Measurements from ENCODE around the gene ITGBL1.

Gene ITGBL1

GRCh38 chr13:101739382-101740178 is 287.1 kb downstream of the ITGBL1 start:
- no peak for DNase-seq (ENCODE audit: low read depth in 2 of 2, low spot score in 1 of 2)

GRCh38 chr13:101746513-101746912 is 294.0 kb downstream of the ITGBL1 start:
- no peak for DNase-seq (ENCODE audit: low read depth in 2 of 2, low spot score in 1 of 2)

GRCh38 chr13:101747039-101747438 is 294.6 kb downstream of the ITGBL1 start:
- no peak for DNase-seq (ENCODE audit: low read depth in 2 of 2, low spot score in 1 of 2)

- DNase-seq (ENCODE audit: low read depth in 2 of 2, low spot score in 1 of 2): no peak
These were observed 297.1 kb downstream of the ITGBL1 start for GRCh38 chr13:101749584-101749983.

- DNase-seq (ENCODE audit: low read depth in 2 of 2, low spot score in 1 of 2): no peak
These were observed 299.0 kb downstream of the ITGBL1 start for GRCh38 chr13:101751488-101751887.

GRCh38 chr13:101752432-101752831 is 300.0 kb downstream of the ITGBL1 start:
- DNase-seq (ENCODE audit: low read depth in 2 of 2, low spot score in 1 of 2): no peak

GRCh38 chr13:101755228-101755887 is 302.9 kb downstream of the ITGBL1 start:
- DNase-seq (ENCODE audit: low read depth in 2 of 2, low spot score in 1 of 2): no peak

GRCh38 chr13:101757446-101758039 is 305.1 kb downstream of the ITGBL1 start:
- no peak for DNase-seq (ENCODE audit: low read depth in 2 of 2, low spot score in 1 of 2)

GRCh38 chr13:101763191-101763590 is 310.7 kb downstream of the ITGBL1 start:
- DNase-seq (ENCODE audit: low read depth in 2 of 2, low spot score in 1 of 2): no peak
